HCT116 (cell line): ENCODE data around the gene SYCE1L. TPM values are rescaled to one million over a fixed set of nuclear protein-coding genes. Genes with fewer than 3 reads are reported as not detected.

Source experiments
- ATAC-seq: fragments of 200-7000 bp; cut with Tn5 transposase; 2 replicates; pipeline ENCODE4 v1.9.1; 2020; ENCODE audit warnings: mild to moderate bottlenecking, moderate library complexity
- BruUV-seq: library from RNA; stranded (reverse); fragments of 400-500 nt; replicated peaks from 2 replicates; lab custom pipeline; 2021; lab: Mats Ljungman, UMichigan
- CTCF ChIA-PET: fragments of 300-600 bp; sonication (Branson Sonifier 250); formaldehyde crosslinking; loops from one replicate; lab custom pipeline; 2021; ENCODE audit warnings: antibody characterized with exemption; lab: Charles Lee
- POLR2A ChIA-PET: fragments of 300-600, 350-600 bp; sonication (Branson Sonifier 250); formaldehyde crosslinking; loops from one replicate; lab custom pipeline; 2021; ENCODE audit warnings: antibody characterized with exemption; lab: Charles Lee
- RAD21 ChIA-PET, 2 experiments: fragments of 300-600 bp; sonication (Branson Sonifier 250); formaldehyde crosslinking; loops; one replicate each; lab custom pipeline; 2023; ENCODE audit warnings: low total read pairs in 2 of 2; ENCODE audit not compliant: uncharacterized antibody in 2 of 2, unreplicated experiment in 2 of 2, low non-redundant PET in 1 of 2; lab: Charles Lee
- DNase-seq: peaks from one replicate; pipeline ENCODE4 v3.0.0-alpha.2; 2010; ENCODE audit warnings: low read depth, low spot score
- H2AFZ ChIP-seq: fragments of 200-600 bp; shearing (Covaris generic), sonication (generic); 2 replicates; pipeline ENCODE4 v1.6.1; 2017; ENCODE audit warnings: low read depth, mixed run types, mixed read lengths, antibody characterized with exemption, low read length; ENCODE audit not compliant: poor library complexity, severe bottlenecking
- H3K27ac ChIP-seq: 2 replicates; pipeline ENCODE4 v1.5.1; 2012; ENCODE audit warnings: low read depth, low read length
- H3K27me3 ChIP-seq: fragments of 200-600 bp; sonication (generic); 2 replicates; pipeline ENCODE4 v1.6.1; 2016; ENCODE audit warnings: mixed run types, low read length, mixed read lengths; ENCODE audit not compliant: insufficient read depth
- H3K36me3 ChIP-seq, 2 experiments: fragments of 200-500 bp in 1 of 2; fragments of 200-600 bp in 1 of 2; sonication (Bioruptor generic) in 1 of 2; sonication (generic) in 1 of 2; 2 replicates each; pipeline versions ENCODE4 v1.5.1 to v1.6.1; 2014 to 2016; ENCODE audit warnings: low read length in 2 of 2, inconsistent platforms in 1 of 2, mixed read lengths in 1 of 2, mixed run types in 1 of 2; ENCODE audit not compliant: insufficient read depth in 2 of 2, control insufficient read depth in 1 of 2
- H3K4me1 ChIP-seq, 2 experiments: fragments of 200-600 bp in 1 of 2; sonication (generic) in 1 of 2; 2 replicates each; pipeline versions ENCODE4 v1.5.1 to v1.6.1; 2012 to 2017; ENCODE audit warnings: low read length in 2 of 2, inconsistent platforms in 1 of 2, mild to moderate bottlenecking in 1 of 2, mixed read lengths in 1 of 2, mixed run types in 1 of 2, moderate library complexity in 1 of 2; ENCODE audit not compliant: insufficient read depth in 2 of 2, control insufficient read depth in 1 of 2
- H3K4me2 ChIP-seq: fragments of 200-600 bp; sonication (generic); 2 replicates; pipeline ENCODE4 v1.6.1; 2017; ENCODE audit warnings: mixed run types, low read length, mixed read lengths
- H3K4me3 ChIP-seq, 2 experiments: fragments of 200-600 bp in 1 of 2; sonication (generic) in 1 of 2; replicated peaks in 1 of 2; 2 replicates each; pipeline ENCODE4 v1.5.1; 2011 to 2016; ENCODE audit warnings: low read length in 2 of 2, control low read depth in 1 of 2, low read depth in 1 of 2, mild to moderate bottlenecking in 1 of 2, mixed read lengths in 1 of 2, mixed run types in 1 of 2
- H3K79me2 ChIP-seq: fragments of 200-600 bp; sonication (generic); 2 replicates; pipeline ENCODE4 v1.6.1; 2017; ENCODE audit warnings: mild to moderate bottlenecking, mixed run types, low read length, moderate library complexity, mixed read lengths; ENCODE audit not compliant: insufficient read depth
- H3K9ac ChIP-seq: fragments of 200-600 bp; sonication (generic); 2 replicates; pipeline ENCODE4 v1.6.1; 2016; ENCODE audit warnings: low read length, mixed read lengths
- H3K9me2 ChIP-seq: fragments of 200-600 bp; sonication (generic), shearing (Covaris generic); 2 replicates; pipeline ENCODE4 v1.6.1; 2017; ENCODE audit warnings: mixed run types, mild to moderate bottlenecking, moderate library complexity; ENCODE audit not compliant: insufficient read depth
- H3K9me3 ChIP-seq, 2 experiments: fragments of 200-500 bp in 1 of 2; fragments of 200-600 bp in 1 of 2; sonication (Bioruptor generic) in 1 of 2; sonication (generic) in 1 of 2; 2 replicates each; pipeline ENCODE4 v1.6.1; 2014 to 2017; ENCODE audit warnings: low read length in 2 of 2, mixed read lengths in 2 of 2, inconsistent platforms in 1 of 2, low read depth in 1 of 2, mild to moderate bottlenecking in 1 of 2, mixed run types in 1 of 2, moderate library complexity in 1 of 2; ENCODE audit not compliant: control insufficient read depth in 1 of 2, insufficient read depth in 1 of 2
- H4K20me1 ChIP-seq: fragments of 200-600 bp; sonication (generic), shearing (Covaris generic); 2 replicates; pipeline ENCODE4 v1.6.1; 2017; ENCODE audit warnings: mixed run types, mild to moderate bottlenecking, moderate library complexity; ENCODE audit not compliant: insufficient read depth
- EGR1 ChIP-seq: IDR thresholded peaks from 2 replicates; pipeline ENCODE4 v1.6.1; 2012; ENCODE audit warnings: low read depth
- EZH2 ChIP-seq: fragments of 200-600 bp; sonication (generic); IDR thresholded peaks from 2 replicates; pipeline ENCODE4 v1.6.1; 2017; ENCODE audit warnings: antibody characterized with exemption, mixed run types
- EZH2phosphoT487 ChIP-seq: fragments of 200-600 bp; IDR thresholded peaks from 2 replicates; pipeline ENCODE4 v1.6.1; 2018; ENCODE audit warnings: antibody characterized with exemption, borderline replicate concordance
- FOSL1 ChIP-seq: IDR thresholded peaks from 2 replicates; pipeline ENCODE4 v1.6.1; 2012; ENCODE audit warnings: low read depth
- POLR2A ChIP-seq: IDR thresholded peaks from 2 replicates; pipeline ENCODE4 v1.7.0; 2011; ENCODE audit warnings: borderline replicate concordance; ENCODE audit not compliant: insufficient read depth, insufficient read length; ENCODE audit errors: extremely low read depth
- POLR2AphosphoS5 ChIP-seq: IDR thresholded peaks from 2 replicates; pipeline ENCODE4 v1.6.1; 2011; ENCODE audit warnings: mild to moderate bottlenecking, low read depth, low read length, moderate library complexity
- RAD21 ChIP-seq: IDR thresholded peaks from 2 replicates; pipeline ENCODE4 v1.6.1; 2012; ENCODE audit warnings: low read depth, mild to moderate bottlenecking
- REST ChIP-seq: IDR thresholded peaks from 2 replicates; pipeline ENCODE4 v1.6.1; 2012; ENCODE audit warnings: low read depth
- SP1 ChIP-seq: IDR thresholded peaks from 2 replicates; pipeline ENCODE4 v1.6.1; 2012; ENCODE audit warnings: low read depth
- SRF ChIP-seq: IDR thresholded peaks from 2 replicates; pipeline ENCODE4 v1.6.1; 2012; ENCODE audit warnings: low read depth
- YY1 ChIP-seq: IDR thresholded peaks from 2 replicates; pipeline ENCODE4 v1.6.1; 2011; ENCODE audit warnings: low read length, low read depth, moderate library complexity, mild to moderate bottlenecking; ENCODE audit not compliant: insufficient replicate concordance; ENCODE audit errors: extremely low read depth
- ZBTB33 ChIP-seq: IDR thresholded peaks from 2 replicates; pipeline ENCODE4 v1.6.1; 2011; ENCODE audit warnings: mild to moderate bottlenecking, low read length, moderate library complexity; ENCODE audit not compliant: insufficient replicate concordance; ENCODE audit errors: extremely low read depth
- ZFX ChIP-seq: fragments of 450-650 bp; IDR thresholded peaks from 2 replicates; pipeline ENCODE4 v1.6.1; 2017
- ZNF274 ChIP-seq: fragments of 200-500 bp; sonication (Bioruptor generic); IDR thresholded peaks from 2 replicates; pipeline ENCODE4 v1.6.1; 2014; ENCODE audit warnings: mild to moderate bottlenecking, low read depth, low read length, inconsistent platforms
- intact Hi-C: fragments of 100-400 bp; cut with micrococcal nuclease; formaldehyde crosslinking; loops from 2 replicates; pipeline ENCODE4 v1.10.0; 2022
- total RNA-seq: library from RNA; stranded (reverse); gene quantifications from one replicate; pipeline ENCODE4 v1.2.1, GENCODE V29; 2021; ENCODE audit not compliant: unreplicated experiment
- TF ChIP-seq, protein P1 (sequence below), 3 experiments: fragments of 200-600 bp in 1 of 3; sonication (generic) in 1 of 3; IDR thresholded peaks in 2 of 3; conservative IDR thresholded peaks in 1 of 3; 2 replicates each; pipeline ENCODE4 v1.5.1; 2012 to 2017; ENCODE audit warnings: low read depth in 2 of 3, low read length in 2 of 3, antibody characterized with exemption in 1 of 3, borderline replicate concordance in 1 of 3, control low read depth in 1 of 3, mild to moderate bottlenecking in 1 of 3, mixed read lengths in 1 of 3, mixed run types in 1 of 3, moderate library complexity in 1 of 3; ENCODE audit not compliant: insufficient read depth in 1 of 3
- TF ChIP-seq, protein P2 (sequence below): IDR thresholded peaks from 2 replicates; pipeline ENCODE4 v1.6.1; 2012

SYCE1L gene
- total RNA-seq, 1 experiment from 2014 or later: 25.7 TPM

GRCh38 chr16:77227745-77228144 lies 28.5 kb downstream of the SYCE1L start:
- H3K79me2 ChIP-seq: no peaks in the 10 kb centered on the region
- no TSS peak for BruUV-seq
- no peak overlapping the region for H2AFZ ChIP-seq
- intact Hi-C loops: no loop called here
- RAD21 ChIA-PET: no interaction called here
- no peaks in the 10 kb centered on the region for H3K27me3 ChIP-seq
- no peak overlapping the region for H3K4me2 ChIP-seq
- POLR2A ChIA-PET: no interaction called here
- H3K4me1 ChIP-seq: peaks cover 16 to 20% of the 10 kb centered on the region in 2 experiments
- no peaks in the 10 kb centered on the region for H3K9me3 ChIP-seq
- CTCF ChIA-PET: no interaction called here
- TF ChIP-seq SRF (no peak), POLR2A (no peak), ZNF274 (no peak), REST (no peak), POLR2AphosphoS5 (no peak), SP1 (no peak), YY1 (no peak), EZH2phosphoT487 (no peak), ZFX (no peak), ZBTB33 (no peak), EZH2 (no peak), RAD21 (no peak), EGR1 (no peak), FOSL1 (no peak)
- TF ChIP-seq, protein P1, sequence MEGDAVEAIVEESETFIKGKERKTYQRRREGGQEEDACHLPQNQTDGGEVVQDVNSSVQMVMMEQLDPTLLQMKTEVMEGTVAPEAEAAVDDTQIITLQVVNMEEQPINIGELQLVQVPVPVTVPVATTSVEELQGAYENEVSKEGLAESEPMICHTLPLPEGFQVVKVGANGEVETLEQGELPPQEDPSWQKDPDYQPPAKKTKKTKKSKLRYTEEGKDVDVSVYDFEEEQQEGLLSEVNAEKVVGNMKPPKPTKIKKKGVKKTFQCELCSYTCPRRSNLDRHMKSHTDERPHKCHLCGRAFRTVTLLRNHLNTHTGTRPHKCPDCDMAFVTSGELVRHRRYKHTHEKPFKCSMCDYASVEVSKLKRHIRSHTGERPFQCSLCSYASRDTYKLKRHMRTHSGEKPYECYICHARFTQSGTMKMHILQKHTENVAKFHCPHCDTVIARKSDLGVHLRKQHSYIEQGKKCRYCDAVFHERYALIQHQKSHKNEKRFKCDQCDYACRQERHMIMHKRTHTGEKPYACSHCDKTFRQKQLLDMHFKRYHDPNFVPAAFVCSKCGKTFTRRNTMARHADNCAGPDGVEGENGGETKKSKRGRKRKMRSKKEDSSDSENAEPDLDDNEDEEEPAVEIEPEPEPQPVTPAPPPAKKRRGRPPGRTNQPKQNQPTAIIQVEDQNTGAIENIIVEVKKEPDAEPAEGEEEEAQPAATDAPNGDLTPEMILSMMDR (IDR thresholded peaks at IDR 0.05 in 2 of 3, conservative IDR thresholded peaks at IDR 0.05 in 1 of 3; ENCODE audit: borderline replicate concordance in 1 of 3, insufficient read depth in 1 of 3, low read depth in 2 of 3, low read length in 2 of 3): no peak
- TF ChIP-seq, protein P2, sequence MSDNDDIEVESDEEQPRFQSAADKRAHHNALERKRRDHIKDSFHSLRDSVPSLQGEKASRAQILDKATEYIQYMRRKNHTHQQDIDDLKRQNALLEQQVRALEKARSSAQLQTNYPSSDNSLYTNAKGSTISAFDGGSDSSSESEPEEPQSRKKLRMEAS: no peak
- no peaks in the 10 kb centered on the region for H4K20me1 ChIP-seq
- H3K9ac ChIP-seq: no peak overlapping the region
- no peak overlapping the region for H3K27ac ChIP-seq
- no peaks in the 10 kb centered on the region for H3K9me2 ChIP-seq
- DNase-seq (no peak), ATAC-seq (no peak)
- no peaks in the 10 kb centered on the region for H3K36me3 ChIP-seq
- no peak overlapping the region for H3K4me3 ChIP-seq
